NCI-H146 treated with DMSO at 0.1 percent for 48 hours (cell line): ENCODE data around the gene CDKAL1.
A peak's percentile ranks its signal among the peaks of the same experiment; 100 is the strongest.
"Not testable (repeated sequence)": the region's sequence is repeated elsewhere in the genome, so short reads cannot be mapped to it uniquely, and the experiment has no call there.

Experiments used
- DNase-seq: peaks from one replicate; lab custom pipeline; 2025; ENCODE audit not compliant: unreplicated experiment; lab: John Stamatoyannopoulos, UW

CDKAL1 gene

GRCh38 chr6:20732896-20733295, 198.6 kb downstream of the CDKAL1 start:
- no peak for DNase-seq

GRCh38 chr6:20737912-20738311, 203.7 kb downstream of the CDKAL1 start:
- DNase-seq, result no peak

- no peak for DNase-seq
These were observed 205.8 kb downstream of the CDKAL1 start for GRCh38 chr6:20740088-20740487.

- no peak for DNase-seq
These were observed 206.5 kb downstream of the CDKAL1 start for GRCh38 chr6:20740727-20741126.

- DNase-seq, result no peak
These were observed 207.2 kb downstream of the CDKAL1 start for GRCh38 chr6:20741490-20741889.

- peak; percentile 73 for DNase-seq
These were observed 210.8 kb downstream of the CDKAL1 start for GRCh38 chr6:20744911-20745557.

GRCh38 chr6:20746024-20746423, 211.8 kb downstream of the CDKAL1 start:
- no peak for DNase-seq

- no peak for DNase-seq
These were observed 212.7 kb downstream of the CDKAL1 start for GRCh38 chr6:20746805-20747558.

GRCh38 chr6:20747991-20748390, 213.7 kb downstream of the CDKAL1 start:
- DNase-seq, result no peak

- DNase-seq, result no peak
These were observed 217.2 kb downstream of the CDKAL1 start for GRCh38 chr6:20751293-20751935.

GRCh38 chr6:20755631-20756030, 221.4 kb downstream of the CDKAL1 start:
- DNase-seq, result no peak

- not testable (repeated sequence) for DNase-seq
These were observed 222.4 kb downstream of the CDKAL1 start for GRCh38 chr6:20756584-20757147.

- no peak for DNase-seq
These were observed 223.5 kb downstream of the CDKAL1 start for GRCh38 chr6:20757761-20758160.

- no peak for DNase-seq
These were observed 229.0 kb downstream of the CDKAL1 start for GRCh38 chr6:20763296-20763695.

GRCh38 chr6:20769631-20770030, 235.4 kb downstream of the CDKAL1 start:
- DNase-seq, result no peak

GRCh38 chr6:20770773-20771172, 236.5 kb downstream of the CDKAL1 start:
- DNase-seq, result no peak

GRCh38 chr6:20771409-20771808, 237.2 kb downstream of the CDKAL1 start:
- no peak for DNase-seq

- no peak for DNase-seq
These were observed 239.6 kb downstream of the CDKAL1 start for GRCh38 chr6:20773822-20774221.

GRCh38 chr6:20775981-20776380, 241.7 kb downstream of the CDKAL1 start:
- no peak for DNase-seq

GRCh38 chr6:20777801-20778200, 243.5 kb downstream of the CDKAL1 start:
- DNase-seq, result no peak

- no peak for DNase-seq
These were observed 244.2 kb downstream of the CDKAL1 start for GRCh38 chr6:20778459-20778858.

GRCh38 chr6:20778912-20779311, 244.7 kb downstream of the CDKAL1 start:
- no peak for DNase-seq
